ENCODE results near the gene LAMC3.
"Not testable (repeated sequence)": the region's sequence is repeated elsewhere in the genome, so short reads cannot be mapped to it uniquely, and the experiment has no call there.

The LAMC3 gene

DNA sequence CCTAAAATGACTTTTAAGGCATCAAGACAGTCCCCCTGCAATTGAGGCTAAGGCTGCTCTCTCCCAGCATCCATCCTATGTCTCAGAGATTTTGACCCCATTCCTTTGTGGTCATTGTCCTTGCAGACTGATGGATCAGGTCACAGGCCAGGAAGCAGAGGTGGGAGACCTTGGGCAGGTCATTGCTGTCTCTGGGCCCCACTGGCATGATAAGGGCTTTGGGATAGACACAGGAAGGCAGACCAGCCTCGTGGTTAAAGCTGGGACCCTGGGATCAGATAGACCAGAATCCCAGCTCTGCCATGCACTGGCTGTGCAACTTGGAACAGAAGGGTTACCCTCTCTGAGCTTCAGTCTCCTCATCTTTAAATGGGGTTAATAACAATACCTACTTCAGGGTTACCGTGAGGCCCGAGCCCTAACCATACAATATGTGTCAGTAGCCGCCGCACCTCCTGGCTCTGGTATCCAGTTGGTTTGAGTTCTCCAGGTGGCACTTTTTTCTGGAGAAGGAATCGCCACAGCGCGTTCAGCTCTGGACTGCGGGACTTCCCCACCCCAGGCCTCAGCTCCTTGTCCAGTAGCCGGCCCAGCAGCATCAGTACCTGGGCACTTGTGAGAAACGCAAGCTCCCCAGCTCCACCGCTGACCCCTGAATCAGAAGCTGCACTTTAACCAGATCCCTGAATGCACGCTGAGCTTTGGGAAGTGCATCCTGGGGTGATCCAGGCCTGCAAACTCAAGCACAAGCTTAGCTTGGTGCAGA, 21.4 kb downstream of the LAMC3 start:
- Histone ChIP-seq H3K36me3 (replicated peaks) (no peaks in the 10 kb centered on the region), H3K27me3 (ENCODE audit: low read depth) (no peaks in the 10 kb centered on the region), H3K9me3 (no peaks in the 10 kb centered on the region), H3K4me3 (no peak overlapping the region), H3K4me1 (no peaks in the 10 kb centered on the region)
- no peak for DNase-seq (ENCODE audit: low spot score in 2 of 2)
- in situ Hi-C loops (cut with MboI; ENCODE audit: low sequenced_read_pairs), result no loop called here

- H3K9me3 ChIP-seq, result no peaks in the 10 kb centered on the region
- no peak for DNase-seq (ENCODE audit: low spot score in 2 of 2)
- no peaks in the 10 kb centered on the region for H3K4me1 ChIP-seq
- no peaks in the 10 kb centered on the region for H3K27me3 ChIP-seq (ENCODE audit: low read depth)
- no peaks in the 10 kb centered on the region for H3K36me3 ChIP-seq (replicated peaks)
- no peak overlapping the region for H3K4me3 ChIP-seq
- in situ Hi-C loops (cut with MboI; ENCODE audit: low sequenced_read_pairs), result no loop called here
Observed at GRCh38 chr9:131031005-131031641, 22.1 kb downstream of the LAMC3 start.

GRCh38 chr9:131031642-131032005, 22.6 kb downstream of the LAMC3 start:
- Histone ChIP-seq H3K4me3 (no peak overlapping the region), H3K9me3 (no peaks in the 10 kb centered on the region), H3K4me1 (no peaks in the 10 kb centered on the region), H3K36me3 (replicated peaks) (no peaks in the 10 kb centered on the region), H3K27me3 (ENCODE audit: low read depth) (no peaks in the 10 kb centered on the region)
- in situ Hi-C loops (cut with MboI; ENCODE audit: low sequenced_read_pairs), result no loop called here
- no peak for DNase-seq (ENCODE audit: low spot score in 2 of 2)

DNA sequence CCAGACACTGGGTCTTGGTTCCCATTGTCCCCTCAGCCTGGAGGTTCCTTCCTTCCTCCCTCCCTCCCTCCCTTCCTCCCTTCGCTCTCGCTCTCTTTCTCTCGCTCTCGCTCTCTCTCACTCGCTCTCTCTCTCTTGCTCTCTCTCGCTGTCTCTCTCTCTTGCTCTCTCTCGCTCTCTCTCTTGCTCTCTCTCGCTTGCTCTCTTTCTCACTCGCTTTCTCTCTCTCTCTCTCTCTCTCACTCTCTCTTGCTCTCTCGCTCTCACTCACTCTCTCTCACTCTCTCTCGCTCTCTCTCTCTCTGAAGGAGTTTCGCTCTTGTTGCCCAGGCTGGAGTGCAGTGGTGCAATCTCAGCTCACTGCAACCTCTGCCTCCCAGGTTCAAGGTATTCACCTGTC, 23.4 kb downstream of the LAMC3 start:
- Histone ChIP-seq H3K4me3 (no peak overlapping the region), H3K9me3 (no peaks in the 10 kb centered on the region), H3K36me3 (replicated peaks) (no peaks in the 10 kb centered on the region), H3K27me3 (ENCODE audit: low read depth) (no peaks in the 10 kb centered on the region), H3K4me1 (no peaks in the 10 kb centered on the region)
- no peak for DNase-seq (ENCODE audit: low spot score in 2 of 2)
- in situ Hi-C loops (cut with MboI; ENCODE audit: low sequenced_read_pairs), result no loop called here

DNA sequence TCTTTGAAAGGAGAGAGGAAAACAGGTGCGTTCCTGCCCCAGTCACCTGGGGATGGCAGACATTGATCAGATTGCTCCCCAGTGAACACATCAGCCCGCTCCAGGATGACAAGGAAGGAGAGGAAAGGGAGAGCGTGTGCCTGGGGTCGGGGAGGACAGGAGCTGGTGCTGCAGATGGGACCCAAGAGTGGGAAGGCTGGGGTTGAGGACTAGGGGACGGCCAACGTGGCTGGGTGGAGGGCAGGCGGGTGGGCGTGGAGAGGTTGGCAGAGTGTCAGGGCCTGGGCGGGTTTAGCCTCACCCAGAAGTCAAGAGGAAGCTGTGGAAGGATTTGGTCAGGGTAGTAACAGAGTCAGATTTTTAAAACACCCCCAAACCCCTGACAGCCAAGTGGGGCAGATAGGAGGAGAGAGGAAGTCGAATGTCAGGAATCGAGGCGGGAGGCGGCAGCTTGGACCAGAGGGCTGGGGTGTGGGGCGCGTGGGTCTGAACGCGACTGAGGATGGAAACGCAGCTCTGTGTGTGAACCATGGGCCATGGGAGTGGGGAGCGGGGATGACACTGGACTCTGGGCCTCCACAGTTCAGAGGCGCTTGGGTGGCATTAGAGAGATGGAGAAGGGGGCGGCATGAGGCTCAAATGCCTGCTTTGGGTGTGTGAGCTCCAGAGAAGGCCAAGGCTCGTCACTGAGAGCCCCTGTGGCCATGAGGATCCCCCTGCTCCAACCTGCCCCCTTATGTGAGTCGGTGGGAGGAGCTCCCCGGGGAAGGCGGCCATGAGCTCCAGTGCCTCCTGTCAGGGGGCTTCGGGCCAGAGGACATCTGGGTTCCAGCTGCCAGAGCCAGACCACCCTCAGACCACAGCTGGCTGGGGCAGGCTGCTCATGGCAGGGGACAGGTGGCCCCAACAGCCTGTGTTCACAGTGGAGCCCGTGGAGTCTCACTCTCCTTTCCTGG, 24.6 kb downstream of the LAMC3 start:
- in situ Hi-C loops (cut with MboI; ENCODE audit: low sequenced_read_pairs), result no loop called here
- Histone ChIP-seq H3K4me3 (no peak overlapping the region), H3K9me3 (no peaks in the 10 kb centered on the region), H3K27me3 (ENCODE audit: low read depth) (no peaks in the 10 kb centered on the region), H3K4me1 (no peaks in the 10 kb centered on the region), H3K36me3 (replicated peaks) (no peaks in the 10 kb centered on the region)
- DNase-seq (ENCODE audit: low spot score in 2 of 2), result no peak

DNA sequence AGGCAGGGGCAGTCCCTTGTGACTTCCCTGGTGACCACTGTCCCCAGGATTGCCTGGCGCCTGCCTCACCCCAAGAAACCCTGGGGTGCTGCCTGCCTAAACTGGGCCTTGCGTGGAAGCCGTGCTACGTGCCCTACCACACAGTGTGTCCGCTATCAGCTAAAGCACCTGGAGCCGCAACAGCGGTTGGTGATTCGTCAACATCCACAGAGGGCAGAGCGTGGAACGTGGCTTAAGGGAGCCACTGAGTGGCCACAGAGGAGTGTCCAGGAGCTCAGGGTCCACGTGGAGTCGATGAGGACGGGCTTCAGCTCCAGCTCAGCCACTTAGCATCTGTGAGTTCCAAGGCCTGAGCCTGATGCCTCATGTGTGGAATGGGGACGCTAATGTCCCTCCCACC, 25.3 kb downstream of the LAMC3 start:
- no peaks in the 10 kb centered on the region for H3K36me3 ChIP-seq (replicated peaks)
- no peaks in the 10 kb centered on the region for H3K9me3 ChIP-seq
- in situ Hi-C loops (cut with MboI; ENCODE audit: low sequenced_read_pairs), result no loop called here
- no peak for DNase-seq (ENCODE audit: low spot score in 2 of 2)
- no peaks in the 10 kb centered on the region for H3K27me3 ChIP-seq (ENCODE audit: low read depth)
- H3K4me3 ChIP-seq, result no peak overlapping the region
- no peaks in the 10 kb centered on the region for H3K4me1 ChIP-seq

GRCh38 chr9:131034749-131035148, 25.8 kb downstream of the LAMC3 start:
- H3K4me3 ChIP-seq; H3K4me1 ChIP-seq; in situ Hi-C loops (cut with MboI; ENCODE audit: low sequenced_read_pairs); H3K9me3 ChIP-seq; H3K36me3 ChIP-seq (replicated peaks); DNase-seq (ENCODE audit: low spot score in 2 of 2); H3K27me3 ChIP-seq (ENCODE audit: low read depth): not testable (repeated sequence)

- in situ Hi-C loops (cut with MboI; ENCODE audit: low sequenced_read_pairs), result no loop called here
- Histone ChIP-seq H3K27me3 (ENCODE audit: low read depth) (no peaks in the 10 kb centered on the region), H3K36me3 (replicated peaks) (no peaks in the 10 kb centered on the region), H3K4me1 (no peaks in the 10 kb centered on the region), H3K9me3 (no peaks in the 10 kb centered on the region), H3K4me3 (no peak overlapping the region)
- no peak for DNase-seq (ENCODE audit: low spot score in 2 of 2)
Observed at GRCh38 chr9:131035548-131035947, 26.6 kb downstream of the LAMC3 start.

DNA sequence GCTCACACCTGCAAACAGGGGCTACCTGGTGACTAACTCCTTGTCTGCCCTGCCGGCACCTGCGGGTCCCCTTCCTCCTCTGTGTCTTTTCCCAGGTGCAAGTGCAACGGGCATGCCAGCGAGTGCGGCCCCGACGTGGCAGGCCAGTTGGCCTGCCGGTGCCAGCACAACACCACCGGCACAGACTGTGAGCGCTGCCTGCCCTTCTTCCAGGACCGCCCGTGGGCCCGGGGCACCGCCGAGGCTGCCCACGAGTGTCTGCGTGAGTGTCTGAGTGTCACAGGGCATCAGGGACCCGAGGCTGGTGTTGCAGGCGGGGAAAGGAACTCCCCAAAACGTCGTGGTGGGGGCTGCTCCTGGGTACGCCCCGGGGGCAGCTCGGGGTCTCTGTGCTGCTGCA, 27.1 kb downstream of the LAMC3 start:
- Histone ChIP-seq H3K4me3 (no peak overlapping the region), H3K27me3 (ENCODE audit: low read depth) (no peaks in the 10 kb centered on the region), H3K9me3 (no peaks in the 10 kb centered on the region), H3K4me1 (no peaks in the 10 kb centered on the region), H3K36me3 (replicated peaks) (no peaks in the 10 kb centered on the region)
- in situ Hi-C loops (cut with MboI; ENCODE audit: low sequenced_read_pairs), result no loop called here
- DNase-seq (ENCODE audit: low spot score in 2 of 2), result no peak

DNA sequence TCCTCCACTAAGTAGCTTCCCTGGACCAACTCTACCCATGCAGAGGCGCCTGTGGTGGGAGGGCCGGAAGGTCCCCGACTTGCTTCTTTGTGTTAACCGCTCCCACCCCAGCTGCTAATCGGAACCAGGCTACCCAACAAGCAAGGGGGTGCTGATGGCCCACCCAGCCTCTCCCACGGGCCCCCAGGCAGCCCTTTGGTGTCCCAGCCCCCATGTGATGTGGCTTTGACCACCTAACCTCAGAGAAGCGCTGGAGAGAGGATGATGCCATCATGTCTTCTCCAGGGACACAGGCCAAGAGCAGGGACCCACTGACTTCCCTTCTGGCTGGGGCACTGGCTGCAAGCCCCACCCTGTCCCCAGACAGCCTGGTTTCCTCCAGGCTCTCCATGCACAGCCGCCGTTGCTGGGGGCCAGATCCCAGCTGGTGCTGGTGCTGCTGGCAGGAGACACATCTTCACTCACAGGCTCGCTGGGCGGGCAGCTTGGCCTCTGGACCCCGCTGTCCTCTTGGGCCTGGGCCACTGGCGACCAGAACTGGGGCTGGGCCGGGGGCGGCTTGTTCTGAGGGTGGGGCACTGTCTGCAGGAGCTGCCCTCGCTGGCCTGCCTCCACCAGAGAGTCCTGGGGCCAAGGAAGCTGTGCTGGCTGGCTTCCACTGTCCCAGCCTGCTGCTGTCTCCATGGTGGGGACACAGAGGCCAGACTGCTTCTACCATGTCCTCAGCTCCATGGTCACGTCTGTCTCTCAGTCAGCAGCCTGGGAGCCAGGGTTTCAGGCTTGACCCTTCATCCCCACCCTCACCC, 27.8 kb downstream of the LAMC3 start:
- Histone ChIP-seq H3K4me3 (no peak overlapping the region), H3K4me1 (no peaks in the 10 kb centered on the region), H3K9me3 (no peaks in the 10 kb centered on the region), H3K27me3 (ENCODE audit: low read depth) (no peaks in the 10 kb centered on the region), H3K36me3 (replicated peaks) (no peaks in the 10 kb centered on the region)
- in situ Hi-C loops (cut with MboI; ENCODE audit: low sequenced_read_pairs), result no loop called here
- no peak for DNase-seq (ENCODE audit: low spot score in 2 of 2)

- in situ Hi-C loops (cut with MboI; ENCODE audit: low sequenced_read_pairs), result no loop called here
- Histone ChIP-seq H3K27me3 (ENCODE audit: low read depth) (no peaks in the 10 kb centered on the region), H3K36me3 (replicated peaks) (no peaks in the 10 kb centered on the region), H3K4me1 (no peaks in the 10 kb centered on the region), H3K9me3 (no peaks in the 10 kb centered on the region), H3K4me3 (no peak overlapping the region)
- DNase-seq (ENCODE audit: low spot score in 2 of 2), result no peak
Observed at GRCh38 chr9:131037335-131038255, 28.6 kb downstream of the LAMC3 start.

- H3K36me3 ChIP-seq (replicated peaks), result no peaks in the 10 kb centered on the region
- H3K4me1 ChIP-seq, result no peaks in the 10 kb centered on the region
- no peak overlapping the region for H3K4me3 ChIP-seq
- DNase-seq (ENCODE audit: low spot score in 2 of 2), result no peak
- in situ Hi-C loops (cut with MboI; ENCODE audit: low sequenced_read_pairs), result no loop called here
- no peaks in the 10 kb centered on the region for H3K27me3 ChIP-seq (ENCODE audit: low read depth)
- H3K9me3 ChIP-seq, result no peaks in the 10 kb centered on the region
Observed at GRCh38 chr9:131038256-131039128, 29.5 kb downstream of the LAMC3 start.

Measured in HAP-1 (cell line).